HG02973 (cell line): ENCODE measurements around the gene PCDHB15.
"Not testable (repeated sequence)": the region's sequence is repeated elsewhere in the genome, so short reads cannot be mapped to it uniquely, and the experiment has no call there.

Experiments
- ATAC-seq: cut with Tn5 transposase; IDR thresholded peaks from one replicate; pipeline ENCODE4 v1.9.1; 2021; ENCODE audit warnings: moderate library complexity; ENCODE audit not compliant: unreplicated experiment

Gene PCDHB15

DNA sequence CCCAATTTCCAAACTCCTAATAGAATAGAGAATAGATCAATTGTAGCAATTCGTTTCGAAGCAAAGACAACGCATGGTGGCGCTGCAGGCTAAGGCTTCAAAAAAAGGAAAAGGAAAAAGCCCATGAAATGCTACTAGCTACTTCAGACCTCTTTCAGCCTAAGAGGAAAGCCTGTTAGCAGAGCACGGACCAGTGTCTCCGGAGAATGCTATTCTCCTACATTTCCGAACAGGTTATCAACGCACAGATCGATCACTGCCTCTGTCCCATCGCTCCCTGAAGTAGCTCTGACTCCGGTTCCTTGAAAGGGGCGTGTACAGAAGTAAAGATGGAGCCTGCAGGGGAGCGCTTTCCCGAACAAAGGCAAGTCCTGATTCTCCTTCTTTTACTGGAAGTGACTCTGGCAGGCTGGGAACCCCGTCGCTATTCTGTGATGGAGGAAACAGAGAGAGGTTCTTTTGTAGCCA, at the start of gene PCDHB15:
Gene PCDHB15, plus strand, starts transcription at position 146 of the 468 bp plus-strand sequence. Its CDS starts 184 bp downstream, at position 330.
- ATAC-seq = no peak

DNA sequence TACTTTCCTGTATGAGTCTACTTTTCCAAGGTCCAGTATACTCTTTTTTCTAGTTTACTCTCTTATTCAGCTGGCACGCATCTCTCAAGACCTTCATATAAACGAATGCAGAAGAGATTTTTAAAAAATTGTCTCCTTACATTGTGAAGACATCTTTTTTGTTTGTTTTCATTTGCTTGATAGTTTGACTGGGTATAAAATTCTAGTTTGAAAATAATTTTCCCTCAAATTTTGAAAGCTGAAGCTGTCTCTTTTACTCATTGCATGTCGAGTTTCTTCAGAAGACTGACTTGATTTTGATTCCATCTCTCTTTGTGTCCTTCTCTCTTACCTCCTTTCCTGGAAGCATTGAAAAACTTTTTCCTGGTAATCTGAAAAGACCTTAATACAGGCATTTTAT, 48.8 kb upstream of the PCDHB15 start:
- no peak for ATAC-seq

DNA sequence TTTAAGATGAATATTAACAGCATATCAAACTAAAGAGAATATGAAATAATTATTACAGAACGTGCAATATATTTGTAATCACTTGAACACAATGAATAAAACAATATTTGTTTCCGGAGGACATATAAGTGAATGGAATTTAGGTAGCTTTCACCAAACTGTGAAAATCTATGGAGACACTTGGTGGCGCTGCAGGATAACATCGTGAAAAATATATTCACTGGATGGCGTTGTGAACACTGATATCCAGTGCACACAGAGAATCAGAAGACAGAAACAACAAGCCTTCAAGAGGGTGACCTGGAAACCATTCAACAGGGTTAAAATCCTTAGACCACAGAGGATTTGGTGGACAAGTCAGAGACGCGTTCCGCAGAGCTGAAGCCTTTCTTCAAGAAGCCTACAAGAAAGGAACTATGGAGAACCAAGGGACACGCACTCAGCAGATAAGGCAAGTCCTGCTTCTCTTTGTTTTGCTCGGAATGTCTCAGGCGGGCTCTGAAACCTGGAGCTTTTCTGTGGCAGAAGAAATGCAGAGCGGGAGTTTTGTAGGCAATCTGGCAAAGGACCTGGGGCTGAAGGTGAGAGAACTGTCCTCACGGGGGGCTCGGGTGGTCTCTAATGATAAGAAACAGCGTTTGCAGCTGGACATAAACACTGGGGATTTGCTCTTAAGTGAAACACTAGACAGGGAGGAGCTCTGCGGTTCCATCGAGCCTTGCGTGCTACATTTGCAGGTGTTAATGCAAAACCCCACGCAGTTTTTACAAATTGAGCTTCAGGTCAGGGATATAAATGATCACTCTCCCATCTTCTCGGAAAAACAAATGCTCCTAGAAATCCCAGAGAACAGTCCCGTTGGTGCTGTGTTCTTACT, 45.6 kb upstream of the PCDHB15 start, which contains the start of gene PCDHB11:
Gene PCDHB11, plus strand, starts transcription at position 269 of the 877 bp plus-strand sequence. Its CDS starts 148 bp downstream, at position 417.
- no peak for ATAC-seq

DNA sequence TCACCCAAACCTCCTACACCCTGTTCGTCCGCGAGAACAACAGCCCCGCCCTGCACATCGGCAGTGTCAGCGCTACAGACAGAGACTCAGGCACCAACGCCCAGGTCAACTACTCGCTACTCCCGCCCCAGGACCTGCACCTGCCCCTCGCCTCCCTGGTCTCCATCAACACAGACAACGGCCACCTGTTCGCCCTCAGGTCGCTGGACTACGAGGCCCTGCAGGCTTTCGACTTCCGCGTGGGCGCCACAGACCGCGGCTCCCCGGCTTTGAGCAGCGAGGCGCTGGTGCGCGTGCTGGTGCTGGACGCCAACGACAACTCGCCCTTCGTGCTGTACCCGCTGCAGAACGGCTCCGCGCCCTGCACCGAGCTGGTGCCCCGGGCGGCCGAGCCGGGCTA, 44.1 kb upstream of the PCDHB15 start:
- ATAC-seq = not testable (repeated sequence)

DNA sequence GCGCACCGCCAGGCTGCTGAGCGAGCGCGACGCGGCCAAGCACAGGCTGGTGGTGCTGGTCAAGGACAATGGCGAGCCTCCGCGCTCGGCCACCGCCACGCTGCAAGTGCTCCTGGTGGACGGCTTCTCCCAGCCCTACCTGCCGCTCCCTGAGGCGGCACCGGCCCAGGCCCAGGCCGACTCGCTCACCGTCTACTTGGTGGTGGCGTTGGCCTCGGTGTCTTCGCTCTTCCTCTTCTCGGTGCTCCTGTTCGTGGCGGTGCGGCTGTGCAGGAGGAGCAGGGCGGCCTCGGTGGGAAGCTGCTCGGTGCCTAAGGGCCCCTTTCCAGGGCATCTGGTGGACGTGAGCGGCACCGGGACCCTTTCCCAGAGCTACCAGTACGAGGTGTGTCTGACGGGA, 43.5 kb upstream of the PCDHB15 start:
- ATAC-seq = not testable (repeated sequence)

DNA sequence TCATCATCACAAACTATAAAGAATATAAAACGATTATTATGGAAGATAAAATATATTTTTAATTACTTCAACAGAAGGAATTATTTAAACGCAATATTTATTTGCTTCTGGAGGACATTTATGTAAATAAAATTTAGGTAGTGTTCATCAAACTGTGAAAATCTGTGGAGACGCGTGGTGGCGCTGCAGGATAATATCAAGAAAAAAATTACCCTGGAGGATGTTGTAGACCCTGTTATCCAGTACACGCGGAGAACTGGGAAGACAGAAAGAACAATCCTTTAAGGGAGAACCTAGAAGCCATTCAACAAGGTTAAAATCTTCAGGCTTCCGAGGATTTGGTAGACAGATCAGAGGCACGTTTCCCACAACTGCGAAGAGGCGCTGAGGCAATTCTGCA, 36.7 kb upstream of the PCDHB15 start, which contains the start of gene PCDHB12:
Gene PCDHB12, plus strand, starts transcription at position 242 of the 400 bp plus-strand sequence. CDS start 189 bp downstream, outside the sequence.
- no peak for ATAC-seq

DNA sequence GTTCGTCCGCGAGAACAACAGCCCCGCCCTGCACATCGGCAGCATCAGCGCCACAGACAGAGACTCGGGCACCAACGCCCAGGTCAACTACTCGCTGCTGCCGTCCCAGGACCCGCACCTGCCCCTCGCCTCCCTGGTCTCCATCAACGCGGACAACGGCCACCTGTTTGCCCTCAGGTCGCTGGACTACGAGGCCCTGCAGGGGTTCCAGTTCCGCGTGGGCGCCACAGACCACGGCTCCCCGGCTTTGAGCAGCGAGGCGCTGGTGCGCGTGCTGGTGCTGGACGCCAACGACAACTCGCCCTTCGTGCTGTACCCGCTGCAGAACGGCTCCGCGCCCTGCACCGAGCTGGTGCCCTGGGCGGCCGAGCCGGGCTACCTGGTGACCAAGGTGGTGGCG, 34.9 kb upstream of the PCDHB15 start:
- ATAC-seq = not testable (repeated sequence)

DNA sequence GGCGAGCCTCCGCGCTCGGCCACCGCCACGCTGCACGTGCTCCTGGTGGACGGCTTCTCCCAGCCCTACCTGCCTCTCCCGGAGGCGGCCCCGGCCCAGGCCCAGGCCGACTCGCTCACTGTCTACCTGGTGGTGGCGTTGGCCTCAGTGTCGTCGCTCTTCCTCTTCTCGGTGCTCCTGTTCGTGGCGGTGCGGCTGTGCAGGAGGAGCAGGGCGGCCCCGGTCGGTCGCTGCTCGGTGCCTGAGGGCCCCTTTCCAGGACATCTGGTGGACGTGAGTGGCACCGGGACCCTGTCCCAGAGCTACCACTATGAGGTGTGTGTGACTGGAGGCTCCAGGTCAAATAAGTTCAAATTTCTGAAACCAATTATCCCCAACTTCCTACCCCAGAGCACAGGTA, 34.3 kb upstream of the PCDHB15 start:
- ATAC-seq = not testable (repeated sequence)

DNA sequence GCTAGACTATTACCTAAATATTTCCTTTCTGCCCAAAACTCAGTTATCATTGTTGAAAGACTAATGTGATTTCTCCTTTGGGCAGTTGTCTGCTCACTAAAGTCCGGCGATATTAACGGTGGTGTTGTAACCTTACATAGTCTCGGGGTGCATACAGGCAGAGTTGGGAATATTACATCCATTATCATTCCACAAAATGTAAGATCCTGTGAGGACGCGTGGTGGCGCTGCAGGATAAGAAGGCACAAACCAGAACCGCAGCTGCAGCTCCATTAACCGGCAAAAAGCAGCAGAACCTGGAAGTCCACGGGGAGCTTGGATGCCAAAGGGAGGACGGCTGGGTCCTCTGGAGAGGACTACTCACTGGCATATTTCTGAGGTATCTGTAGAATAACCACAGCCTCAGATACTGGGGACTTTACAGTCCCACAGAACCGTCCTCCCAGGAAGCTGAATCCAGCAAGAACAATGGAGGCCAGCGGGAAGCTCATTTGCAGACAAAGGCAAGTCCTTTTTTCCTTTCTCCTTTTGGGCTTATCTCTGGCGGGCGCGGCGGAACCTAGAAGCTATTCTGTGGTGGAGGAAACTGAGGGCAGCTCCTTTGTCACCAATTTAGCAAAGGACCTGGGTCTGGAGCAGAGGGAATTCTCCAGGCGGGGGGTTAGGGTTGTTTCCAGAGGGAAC, 31.4 kb upstream of the PCDHB15 start, which contains the start of gene PCDHB13:
Gene PCDHB13, plus strand, starts transcription at position 264 of the 684 bp plus-strand sequence. Its CDS starts 205 bp downstream, at position 469.
- not testable (repeated sequence) for ATAC-seq

DNA sequence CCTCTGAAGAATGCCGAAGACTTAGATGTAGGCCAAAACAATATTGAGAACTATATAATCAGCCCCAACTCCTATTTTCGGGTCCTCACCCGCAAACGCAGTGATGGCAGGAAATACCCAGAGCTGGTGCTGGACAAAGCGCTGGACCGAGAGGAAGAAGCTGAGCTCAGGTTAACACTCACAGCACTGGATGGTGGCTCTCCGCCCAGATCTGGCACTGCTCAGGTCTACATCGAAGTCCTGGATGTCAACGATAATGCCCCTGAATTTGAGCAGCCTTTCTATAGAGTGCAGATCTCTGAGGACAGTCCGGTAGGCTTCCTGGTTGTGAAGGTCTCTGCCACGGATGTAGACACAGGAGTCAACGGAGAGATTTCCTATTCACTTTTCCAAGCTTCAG, 30.6 kb upstream of the PCDHB15 start:
- not testable (repeated sequence) for ATAC-seq

DNA sequence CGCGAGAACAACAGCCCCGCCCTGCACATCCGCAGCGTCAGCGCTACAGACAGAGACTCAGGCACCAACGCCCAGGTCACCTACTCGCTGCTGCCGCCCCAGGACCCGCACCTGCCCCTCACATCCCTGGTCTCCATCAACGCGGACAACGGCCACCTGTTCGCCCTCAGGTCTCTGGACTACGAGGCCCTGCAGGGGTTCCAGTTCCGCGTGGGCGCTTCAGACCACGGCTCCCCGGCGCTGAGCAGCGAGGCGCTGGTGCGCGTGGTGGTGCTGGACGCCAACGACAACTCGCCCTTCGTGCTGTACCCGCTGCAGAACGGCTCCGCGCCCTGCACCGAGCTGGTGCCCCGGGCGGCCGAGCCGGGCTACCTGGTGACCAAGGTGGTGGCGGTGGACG, 29.7 kb upstream of the PCDHB15 start:
- ATAC-seq = not testable (repeated sequence)

DNA sequence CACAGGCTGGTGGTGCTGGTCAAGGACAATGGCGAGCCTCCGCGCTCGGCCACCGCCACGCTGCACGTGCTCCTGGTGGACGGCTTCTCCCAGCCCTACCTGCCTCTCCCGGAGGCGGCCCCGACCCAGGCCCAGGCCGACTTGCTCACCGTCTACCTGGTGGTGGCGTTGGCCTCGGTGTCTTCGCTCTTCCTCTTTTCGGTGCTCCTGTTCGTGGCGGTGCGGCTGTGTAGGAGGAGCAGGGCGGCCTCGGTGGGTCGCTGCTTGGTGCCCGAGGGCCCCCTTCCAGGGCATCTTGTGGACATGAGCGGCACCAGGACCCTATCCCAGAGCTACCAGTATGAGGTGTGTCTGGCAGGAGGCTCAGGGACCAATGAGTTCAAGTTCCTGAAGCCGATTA, 29.2 kb upstream of the PCDHB15 start:
- not testable (repeated sequence) for ATAC-seq

DNA sequence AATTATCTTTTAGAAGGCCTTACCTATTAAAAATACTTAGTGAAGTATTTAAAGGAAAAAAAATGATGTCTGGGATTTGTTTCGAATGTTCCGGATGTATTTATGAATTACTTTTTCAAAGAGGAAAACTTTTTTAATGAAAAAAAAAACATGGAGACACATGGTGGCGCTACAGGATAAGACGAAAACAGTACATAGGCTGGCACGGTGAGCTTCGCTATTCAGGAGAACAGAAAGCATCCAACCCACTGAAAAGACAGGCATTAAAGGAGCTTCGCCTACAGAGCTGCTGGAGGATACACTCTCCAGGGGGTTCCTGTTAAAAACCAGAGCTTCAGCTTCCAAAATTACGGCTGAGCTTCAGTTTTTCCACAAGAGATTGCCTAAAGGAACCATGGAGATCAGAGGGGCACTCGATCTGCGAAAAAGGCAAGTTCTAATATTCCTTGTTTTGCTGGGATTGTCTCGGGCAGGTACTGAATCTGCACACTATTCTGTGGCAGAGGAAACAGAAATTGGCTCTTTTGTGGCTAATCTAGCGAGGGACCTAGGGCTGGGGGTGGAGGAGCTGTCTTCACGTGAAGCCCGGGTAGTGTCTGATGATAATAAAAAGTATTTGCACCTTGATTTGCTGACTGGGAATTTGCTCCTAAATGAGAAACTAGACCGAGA, 21.9 kb upstream of the PCDHB15 start, which contains the start of gene PCDHB14:
Gene PCDHB14, plus strand, starts transcription at position 232 of the 672 bp plus-strand sequence. Its CDS starts 163 bp downstream, at position 395.
- ATAC-seq = no peak

DNA sequence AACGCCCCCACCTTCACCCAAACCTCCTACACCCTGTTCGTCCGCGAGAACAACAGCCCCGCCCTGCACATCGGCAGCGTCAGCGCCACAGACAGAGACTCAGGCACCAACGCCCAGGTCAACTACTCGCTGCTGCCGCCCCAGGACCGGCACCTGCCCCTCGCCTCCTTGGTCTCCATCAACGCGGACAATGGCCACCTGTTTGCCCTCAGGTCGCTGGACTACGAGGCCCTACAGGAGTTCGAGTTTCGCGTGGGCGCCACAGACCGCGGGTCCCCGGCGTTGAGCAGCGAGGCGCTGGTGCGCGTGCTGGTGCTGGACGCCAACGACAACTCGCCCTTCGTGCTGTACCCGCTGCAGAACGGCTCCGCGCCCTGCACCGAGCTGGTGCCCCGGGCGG, 20.4 kb upstream of the PCDHB15 start:
- not testable (repeated sequence) for ATAC-seq

DNA sequence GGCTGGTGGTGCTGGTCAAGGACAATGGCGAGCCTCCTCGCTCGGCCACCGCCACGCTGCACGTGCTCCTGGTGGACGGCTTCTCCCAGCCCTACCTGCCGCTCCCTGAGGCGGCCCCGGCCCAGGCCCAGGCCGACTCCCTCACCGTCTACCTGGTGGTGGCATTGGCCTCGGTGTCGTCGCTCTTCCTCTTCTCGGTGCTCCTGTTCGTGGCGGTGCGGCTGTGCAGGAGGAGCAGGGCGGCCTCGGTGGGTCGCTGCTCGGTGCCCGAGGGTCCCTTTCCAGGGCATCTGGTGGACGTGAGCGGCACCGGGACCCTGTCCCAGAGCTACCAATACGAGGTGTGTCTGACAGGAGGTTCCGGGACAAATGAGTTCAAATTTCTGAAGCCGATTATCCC, 19.8 kb upstream of the PCDHB15 start:
- not testable (repeated sequence) for ATAC-seq

DNA sequence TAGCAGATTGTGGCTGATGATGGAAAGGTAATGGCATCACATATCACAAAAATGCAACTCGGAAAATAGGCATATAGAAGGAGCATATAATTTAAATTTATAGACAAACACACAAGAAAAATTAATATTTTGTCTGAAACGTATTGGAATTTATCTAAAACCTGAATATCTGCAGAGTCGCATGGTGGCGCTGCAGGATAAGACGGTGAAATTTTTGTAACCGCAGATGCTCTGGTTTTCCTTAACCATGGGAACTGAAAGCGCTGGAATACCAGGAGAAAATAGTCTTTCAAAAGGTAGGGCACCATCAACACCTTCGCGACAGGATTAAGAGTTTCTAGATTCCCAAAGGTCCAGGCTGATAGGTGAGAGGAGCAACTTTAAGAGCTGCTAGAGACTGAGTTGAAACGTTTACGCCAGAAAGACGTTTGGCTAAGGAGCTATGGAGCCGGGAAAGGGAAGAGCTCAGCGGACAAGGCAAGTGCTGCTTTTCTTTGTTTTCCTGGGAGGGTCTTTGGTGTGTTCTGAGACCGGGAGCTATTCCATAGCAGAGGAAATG, 11.0 kb upstream of the PCDHB15 start:
- no peak for ATAC-seq

DNA sequence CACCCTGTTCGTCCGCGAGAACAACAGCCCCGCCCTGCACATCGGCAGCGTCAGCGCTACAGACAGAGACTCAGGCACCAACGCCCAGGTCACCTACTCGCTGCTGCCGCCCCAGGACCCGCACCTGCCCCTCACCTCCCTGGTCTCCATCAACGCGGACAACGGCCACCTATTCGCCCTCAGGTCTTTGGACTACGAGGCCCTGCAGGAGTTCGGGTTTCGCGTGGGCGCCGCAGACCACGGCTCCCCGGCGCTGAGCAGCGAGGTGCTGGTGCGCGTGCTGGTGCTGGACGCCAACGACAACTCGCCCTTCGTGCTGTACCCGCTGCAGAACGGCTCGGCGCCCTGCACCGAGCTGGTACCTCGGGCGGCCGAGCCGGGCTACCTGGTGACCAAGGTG, 9.3 kb upstream of the PCDHB15 start:
- ATAC-seq = not testable (repeated sequence)

DNA sequence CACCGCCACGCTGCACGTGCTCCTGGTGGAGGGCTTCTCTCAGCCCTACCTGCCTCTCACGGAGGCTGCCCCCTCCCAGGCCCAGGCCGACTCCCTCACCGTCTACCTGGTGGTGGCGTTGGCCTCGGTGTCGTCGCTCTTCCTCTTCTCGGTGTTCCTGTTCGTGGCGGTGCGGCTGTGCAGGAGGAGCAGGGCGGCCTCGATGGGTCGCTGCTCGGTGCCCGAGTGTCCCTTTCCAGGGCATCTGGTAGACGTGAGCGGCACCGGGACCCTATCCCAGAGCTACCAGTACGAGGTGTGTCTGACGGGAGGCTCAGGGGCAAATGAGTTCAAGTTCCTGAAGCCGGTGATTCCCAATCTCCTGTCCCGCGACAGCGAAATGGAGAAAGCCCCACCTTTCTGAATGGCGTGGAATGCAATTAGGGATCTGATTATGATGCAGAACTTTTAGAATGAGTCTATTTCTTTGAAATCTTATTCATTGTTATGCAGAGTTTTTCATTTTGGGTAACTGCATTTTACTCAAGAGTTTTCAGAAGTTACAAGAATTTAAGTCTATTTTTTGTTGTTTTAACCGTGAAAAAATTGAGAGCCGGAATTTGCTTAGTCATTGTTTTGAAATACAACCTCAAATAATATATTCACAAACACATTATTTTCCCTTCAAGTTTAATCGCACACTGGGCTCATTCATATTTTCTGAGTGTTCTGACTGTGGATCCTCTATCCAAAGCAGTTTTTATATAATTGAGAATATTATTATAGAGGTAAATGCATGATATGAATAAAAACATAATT, 8.5 kb upstream of the PCDHB15 start:
- no peak for ATAC-seq

DNA sequence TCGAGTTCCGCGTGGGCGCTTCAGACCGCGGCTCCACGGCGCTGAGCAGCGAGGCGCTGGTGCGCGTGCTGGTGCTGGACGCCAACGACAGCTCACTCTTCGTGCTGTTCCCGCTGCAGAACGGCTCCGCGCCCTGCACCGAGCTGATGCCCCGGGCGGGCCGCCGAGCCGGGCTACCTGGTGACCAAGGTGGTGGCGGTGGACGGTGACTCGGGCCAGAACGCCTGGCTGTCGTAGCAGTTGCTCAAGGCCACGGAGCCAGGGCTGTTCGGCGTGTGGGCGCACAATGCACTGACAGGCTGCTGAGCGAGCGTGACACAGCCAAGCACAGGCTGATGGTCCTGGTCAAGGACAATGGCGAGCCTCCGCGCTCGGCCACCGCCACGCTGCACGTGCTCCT, 3.7 kb upstream of the PCDHB15 start:
- no peak for ATAC-seq

DNA sequence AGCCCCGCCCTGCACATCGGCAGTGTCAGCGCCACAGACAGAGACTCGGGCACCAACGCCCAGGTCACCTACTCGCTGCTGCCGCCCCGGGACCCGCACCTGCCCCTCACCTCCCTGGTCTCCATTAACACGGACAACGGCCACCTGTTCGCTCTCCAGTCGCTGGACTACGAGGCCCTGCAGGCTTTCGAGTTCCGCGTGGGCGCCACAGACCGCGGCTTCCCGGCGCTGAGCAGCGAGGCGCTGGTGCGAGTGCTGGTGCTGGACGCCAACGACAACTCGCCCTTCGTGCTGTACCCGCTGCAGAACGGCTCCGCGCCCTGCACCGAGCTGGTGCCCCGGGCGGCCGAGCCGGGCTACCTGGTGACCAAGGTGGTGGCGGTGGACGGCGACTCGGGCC, 1.8 kb downstream of the PCDHB15 start:
- ATAC-seq = not testable (repeated sequence)
